GM12878 (cell line): ENCODE results near the gene TTR. TPM values are rescaled to one million over a fixed set of nuclear protein-coding genes. Genes with fewer than 3 reads are reported as not detected.

ENCODE experiments used
- CBFB ChIP-seq: IDR thresholded peaks from 2 replicates; pipeline ENCODE4 v1.6.1; 2016; ENCODE audit warnings: antibody characterized with exemption, low read depth
- E2F4 ChIP-seq: IDR thresholded peaks from 2 replicates; pipeline ENCODE4 v1.6.1; 2012; ENCODE audit warnings: low read depth, low read length, improper control_type of control experiment
- IKZF1 ChIP-seq: fragments of 450-650 bp; conservative IDR thresholded peaks from 2 replicates; pipeline ENCODE4 v1.6.1; 2017; ENCODE audit warnings: antibody characterized with exemption, mild to moderate bottlenecking
- KAT2A ChIP-seq: conservative IDR thresholded peaks from 2 replicates; pipeline ENCODE4 v1.6.1; 2011; ENCODE audit warnings: low read depth, low read length; ENCODE audit not compliant: control insufficient read depth
- NR2C2 ChIP-seq: IDR thresholded peaks from 2 replicates; pipeline ENCODE4 v1.6.1; 2011; ENCODE audit warnings: borderline replicate concordance, low read depth; ENCODE audit not compliant: control insufficient read depth, insufficient read length
- NR2F1 ChIP-seq: fragments of 450-650 bp; conservative IDR thresholded peaks from 2 replicates; pipeline ENCODE4 v1.6.1; 2017; ENCODE audit warnings: mild to moderate bottlenecking
- RAD51 ChIP-seq: fragments of 450-650 bp; IDR thresholded peaks from 2 replicates; pipeline ENCODE4 v1.6.1; 2016; ENCODE audit warnings: moderate library complexity, mild to moderate bottlenecking, inconsistent platforms
- RELB ChIP-seq: fragments of 450-650 bp; IDR thresholded peaks from 2 replicates; pipeline ENCODE4 v1.6.1; 2017; ENCODE audit warnings: low read depth, mild to moderate bottlenecking, moderate library complexity
- RUNX3 ChIP-seq: IDR thresholded peaks from 2 replicates; pipeline ENCODE4 v1.6.1; 2012; ENCODE audit warnings: low read length, inconsistent platforms
- SMAD1 ChIP-seq: fragments of 450-650 bp; IDR thresholded peaks from 2 replicates; pipeline ENCODE4 v1.6.1; 2018; ENCODE audit warnings: mild to moderate bottlenecking, low read depth; ENCODE audit not compliant: partially characterized antibody
- SMAD5 ChIP-seq: IDR thresholded peaks from 2 replicates; pipeline ENCODE4 v1.6.1; 2016; ENCODE audit warnings: antibody characterized with exemption, low read depth
- SMARCA5 ChIP-seq: fragments of 450-650 bp; IDR thresholded peaks from 2 replicates; pipeline ENCODE4 v1.6.1; 2017; ENCODE audit warnings: mild to moderate bottlenecking
- SREBF1 ChIP-seq: IDR thresholded peaks from 2 replicates; pipeline ENCODE4 v1.6.1; 2012; ENCODE audit warnings: mild to moderate bottlenecking, low read length
- YBX1 ChIP-seq: fragments of 450-650 bp; IDR thresholded peaks from 2 replicates; pipeline ENCODE4 v1.6.1; 2016; ENCODE audit warnings: antibody characterized with exemption
- ZNF384 ChIP-seq: IDR thresholded peaks from 2 replicates; pipeline ENCODE4 v1.6.1; 2012; ENCODE audit warnings: low read depth, mild to moderate bottlenecking, low read length, improper control_type of control experiment, borderline replicate concordance
- polyA plus RNA-seq, 11 experiments: library from polyadenylated mRNA; depleted of rRNA in 4 of 11; unstranded in 6 of 11; stranded (reverse) in 5 of 11; fragments of >200 nt; fragmentation: Nextera tagmentation in 4 of 11; fragmentation: Illumina TruSeq in 1 of 11; extraction: Ambion mirVana in 4 of 11; extraction: Trizol in 1 of 11; gene quantifications; 1 replicate in 1 of 11; 2 replicates in 10 of 11; pipeline versions ENCODE4 v1.2.1 to v1.2.3, GENCODE V29; 2011 to 2016; ENCODE audit warnings: inconsistent platforms in 2 of 11, missing spikeins in 2 of 11, low read depth in 1 of 11
- total RNA-seq, 4 experiments: library from RNA; depleted of rRNA in 3 of 4; stranded (reverse); fragments of >200 nt in 3 of 4; fragmentation: Illumina TruSeq in 1 of 4; extraction: Trizol in 1 of 4; gene quantifications; 2 replicates each; pipeline versions ENCODE4 v1.2.1 to v1.2.3, GENCODE V29; 2013 to 2021
- TF ChIP-seq, protein P1 (sequence below): fragments of 150-350 bp; IDR thresholded peaks from 2 replicates; pipeline ENCODE4 v1.6.1; 2016; ENCODE audit warnings: low read depth, low read length
- TF ChIP-seq, protein P2 (sequence below): IDR thresholded peaks from 2 replicates; pipeline ENCODE4 v1.6.1; 2012; ENCODE audit warnings: low read length, inconsistent platforms
- TF ChIP-seq, protein P3 (sequence below): fragments of 450-650 bp; IDR thresholded peaks from 2 replicates; pipeline ENCODE4 v1.6.1; 2017; ENCODE audit warnings: borderline replicate concordance

TTR gene
- total and polyA plus RNA-seq, 10 of the 15 experiments (the other 5 are each of a cell fraction or from before 2014, with no cell fraction given): 0.05 to 1.2 TPM; not detected in 8

DNA sequence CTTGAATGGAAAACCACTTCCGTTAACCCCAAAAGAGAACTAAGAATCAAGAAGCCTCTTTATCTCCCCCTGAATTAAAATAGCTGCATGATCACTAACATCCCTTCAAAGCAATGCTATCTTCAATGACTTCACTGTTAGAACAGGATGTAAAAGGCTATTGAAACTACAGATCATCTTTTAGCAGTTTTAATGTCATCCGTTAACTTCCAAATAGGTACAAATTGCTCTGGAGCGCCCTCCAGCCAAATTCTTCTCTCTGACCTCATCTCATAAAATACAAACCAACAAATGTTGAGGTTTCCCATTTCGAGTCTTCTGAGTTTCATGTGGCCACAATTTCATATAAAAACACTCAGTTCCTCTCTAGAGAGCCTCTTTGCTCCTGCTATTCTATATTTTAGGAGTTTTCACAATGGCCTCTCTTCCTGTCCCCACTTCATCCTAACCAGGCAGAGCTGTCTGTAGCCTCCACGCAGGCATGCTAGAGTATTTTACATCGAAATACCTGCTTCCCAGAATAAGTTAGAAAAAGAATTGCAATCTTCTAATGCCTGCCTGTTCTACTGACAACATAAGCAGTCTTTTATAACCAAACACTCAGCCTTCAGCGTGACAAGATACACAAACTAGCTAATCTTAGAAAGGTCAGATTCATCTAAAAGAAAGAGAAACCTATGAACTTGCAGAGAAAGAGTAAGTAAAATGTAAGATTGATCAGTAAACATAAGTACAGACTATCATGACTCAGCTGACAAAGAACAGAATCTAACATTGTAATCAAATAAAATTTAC is 54.9 kb downstream of the TTR start (continued):
- TF ChIP-seq, protein P1, sequence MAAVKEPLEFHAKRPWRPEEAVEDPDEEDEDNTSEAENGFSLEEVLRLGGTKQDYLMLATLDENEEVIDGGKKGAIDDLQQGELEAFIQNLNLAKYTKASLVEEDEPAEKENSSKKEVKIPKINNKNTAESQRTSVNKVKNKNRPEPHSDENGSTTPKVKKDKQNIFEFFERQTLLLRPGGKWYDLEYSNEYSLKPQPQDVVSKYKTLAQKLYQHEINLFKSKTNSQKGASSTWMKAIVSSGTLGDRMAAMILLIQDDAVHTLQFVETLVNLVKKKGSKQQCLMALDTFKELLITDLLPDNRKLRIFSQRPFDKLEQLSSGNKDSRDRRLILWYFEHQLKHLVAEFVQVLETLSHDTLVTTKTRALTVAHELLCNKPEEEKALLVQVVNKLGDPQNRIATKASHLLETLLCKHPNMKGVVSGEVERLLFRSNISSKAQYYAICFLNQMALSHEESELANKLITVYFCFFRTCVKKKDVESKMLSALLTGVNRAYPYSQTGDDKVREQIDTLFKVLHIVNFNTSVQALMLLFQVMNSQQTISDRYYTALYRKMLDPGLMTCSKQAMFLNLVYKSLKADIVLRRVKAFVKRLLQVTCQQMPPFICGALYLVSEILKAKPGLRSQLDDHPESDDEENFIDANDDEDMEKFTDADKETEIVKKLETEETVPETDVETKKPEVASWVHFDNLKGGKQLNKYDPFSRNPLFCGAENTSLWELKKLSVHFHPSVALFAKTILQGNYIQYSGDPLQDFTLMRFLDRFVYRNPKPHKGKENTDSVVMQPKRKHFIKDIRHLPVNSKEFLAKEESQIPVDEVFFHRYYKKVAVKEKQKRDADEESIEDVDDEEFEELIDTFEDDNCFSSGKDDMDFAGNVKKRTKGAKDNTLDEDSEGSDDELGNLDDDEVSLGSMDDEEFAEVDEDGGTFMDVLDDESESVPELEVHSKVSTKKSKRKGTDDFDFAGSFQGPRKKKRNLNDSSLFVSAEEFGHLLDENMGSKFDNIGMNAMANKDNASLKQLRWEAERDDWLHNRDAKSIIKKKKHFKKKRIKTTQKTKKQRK: no peak
- TF ChIP-seq RUNX3: peak; percentile 88
- TF ChIP-seq SMAD5: no peak
- TF ChIP-seq, protein P2, sequence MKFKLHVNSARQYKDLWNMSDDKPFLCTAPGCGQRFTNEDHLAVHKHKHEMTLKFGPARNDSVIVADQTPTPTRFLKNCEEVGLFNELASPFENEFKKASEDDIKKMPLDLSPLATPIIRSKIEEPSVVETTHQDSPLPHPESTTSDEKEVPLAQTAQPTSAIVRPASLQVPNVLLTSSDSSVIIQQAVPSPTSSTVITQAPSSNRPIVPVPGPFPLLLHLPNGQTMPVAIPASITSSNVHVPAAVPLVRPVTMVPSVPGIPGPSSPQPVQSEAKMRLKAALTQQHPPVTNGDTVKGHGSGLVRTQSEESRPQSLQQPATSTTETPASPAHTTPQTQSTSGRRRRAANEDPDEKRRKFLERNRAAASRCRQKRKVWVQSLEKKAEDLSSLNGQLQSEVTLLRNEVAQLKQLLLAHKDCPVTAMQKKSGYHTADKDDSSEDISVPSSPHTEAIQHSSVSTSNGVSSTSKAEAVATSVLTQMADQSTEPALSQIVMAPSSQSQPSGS: peak; percentile 94
- no peak; the same call in 1 of the 2 replicates for TF ChIP-seq SMARCA5
- peak; percentile 57; the same call in 1 of the 2 replicates for TF ChIP-seq RELB
- peak; percentile 73 for TF ChIP-seq IKZF1
- TF ChIP-seq SMAD1: no peak
- no peak for TF ChIP-seq NR2C2
- no peak for TF ChIP-seq RAD51
- peak; percentile 57; the same call in 1 of the 2 replicates for TF ChIP-seq NR2F1
- TF ChIP-seq, protein P3, sequence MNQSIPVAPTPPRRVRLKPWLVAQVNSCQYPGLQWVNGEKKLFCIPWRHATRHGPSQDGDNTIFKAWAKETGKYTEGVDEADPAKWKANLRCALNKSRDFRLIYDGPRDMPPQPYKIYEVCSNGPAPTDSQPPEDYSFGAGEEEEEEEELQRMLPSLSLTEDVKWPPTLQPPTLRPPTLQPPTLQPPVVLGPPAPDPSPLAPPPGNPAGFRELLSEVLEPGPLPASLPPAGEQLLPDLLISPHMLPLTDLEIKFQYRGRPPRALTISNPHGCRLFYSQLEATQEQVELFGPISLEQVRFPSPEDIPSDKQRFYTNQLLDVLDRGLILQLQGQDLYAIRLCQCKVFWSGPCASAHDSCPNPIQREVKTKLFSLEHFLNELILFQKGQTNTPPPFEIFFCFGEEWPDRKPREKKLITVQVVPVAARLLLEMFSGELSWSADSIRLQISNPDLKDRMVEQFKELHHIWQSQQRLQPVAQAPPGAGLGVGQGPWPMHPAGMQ: no peak
- no peak for TF ChIP-seq YBX1
- no peak for TF ChIP-seq SREBF1
- TF ChIP-seq CBFB: 0 out of 2 replicates have a peak, but pooled peaks have one; percentile 47
- no peak for TF ChIP-seq E2F4
- no peak for TF ChIP-seq ZNF384
- TF ChIP-seq KAT2A: no peak
